Caco-2 (cell line): ENCODE data around the gene WASHC4. TPM values are rescaled to one million over a fixed set of nuclear protein-coding genes. Genes with fewer than 3 reads are reported as not detected.
A peak's percentile ranks its signal among the peaks of the same experiment; 100 is the strongest.

Source experiments
- BruUV-seq: library from RNA; stranded (reverse); fragments of 400-500 nt; replicated peaks from 2 replicates; lab custom pipeline; 2021; lab: Mats Ljungman, UMichigan
- CTCF ChIA-PET: fragments of 300-600 bp; sonication (Branson Sonifier 250); formaldehyde crosslinking; loops from one replicate; lab custom pipeline; 2022; ENCODE audit warnings: antibody characterized with exemption; lab: Charles Lee
- POLR2A ChIA-PET: fragments of 300-600 bp; sonication (Branson Sonifier 250); formaldehyde crosslinking; loops from one replicate; lab custom pipeline; 2022; ENCODE audit warnings: antibody characterized with exemption; lab: Charles Lee
- DNase-seq, 2 experiments: peaks; one replicate each; pipeline versions ENCODE4 v3.0.0 to v3.0.0-alpha.2; 2020 to 2022
- H3K27me3 ChIP-seq: replicated peaks from 2 replicates; pipeline ENCODE4 v1.6.0; 2011; ENCODE audit warnings: low read length; ENCODE audit not compliant: control insufficient read depth, insufficient read depth
- H3K36me3 ChIP-seq: 2 replicates; pipeline ENCODE4 v1.5.1; 2011; ENCODE audit warnings: low read length; ENCODE audit not compliant: control insufficient read depth, insufficient read depth
- H3K4me1 ChIP-seq: fragments of 250-450 bp; sonication (Bioruptor Pico); 2 replicates; pipeline ENCODE4 v1.5.1; 2020; ENCODE audit warnings: mild to moderate bottlenecking
- H3K4me3 ChIP-seq: 2 replicates; pipeline ENCODE4 v1.5.1; 2011; ENCODE audit warnings: low read depth, mild to moderate bottlenecking, control low read depth, low read length
- H3K9me3 ChIP-seq: fragments of 250-450 bp; sonication (Bioruptor Pico); 2 replicates; pipeline ENCODE4 v1.5.1; 2020; ENCODE audit warnings: mild to moderate bottlenecking, moderate library complexity
- H3K27ac Mint-ChIP-seq: one replicate; pipeline ENCODE4 v1.8.0; 2022; ENCODE audit warnings: mixed read lengths; ENCODE audit not compliant: unreplicated experiment
- H3K27me3 Mint-ChIP-seq: one replicate; pipeline ENCODE4 v1.8.0; 2022; ENCODE audit warnings: mixed read lengths; ENCODE audit not compliant: insufficient read depth, unreplicated experiment
- H3K36me3 Mint-ChIP-seq: one replicate; pipeline ENCODE4 v1.8.0; 2022; ENCODE audit warnings: mild to moderate bottlenecking, mixed read lengths; ENCODE audit not compliant: insufficient read depth, unreplicated experiment
- H3K4me1 Mint-ChIP-seq: one replicate; pipeline ENCODE4 v1.8.0; 2022; ENCODE audit warnings: low read depth, mixed read lengths; ENCODE audit not compliant: unreplicated experiment
- H3K4me3 Mint-ChIP-seq: one replicate; pipeline ENCODE4 v1.8.0; 2022; ENCODE audit warnings: mild to moderate bottlenecking, moderate library complexity, mixed read lengths; ENCODE audit not compliant: unreplicated experiment
- H3K9me3 Mint-ChIP-seq: one replicate; pipeline ENCODE4 v1.8.0; 2022; ENCODE audit warnings: mixed read lengths; ENCODE audit not compliant: unreplicated experiment
- intact Hi-C: fragments of 100-400 bp; cut with micrococcal nuclease; formaldehyde crosslinking; loops from one replicate; pipeline ENCODE4 v1.10.0; 2022; ENCODE audit not compliant: unreplicated experiment
- total RNA-seq: library from RNA; stranded (reverse); gene quantifications from 2 replicates; pipeline ENCODE4 v1.2.3, GENCODE V29; 2022
- TF ChIP-seq, protein P1 (sequence below), 2 experiments: fragments of 200-600 bp in 1 of 2; IDR thresholded peaks; 1 replicate in 1 of 2; 2 replicates in 1 of 2; pipeline versions ENCODE4 v1.5.1 to v1.8.0; 2011 to 2022; ENCODE audit warnings: antibody characterized with exemption in 1 of 2, control low read depth in 1 of 2, inconsistent platforms in 1 of 2, low read depth in 1 of 2, low read length in 1 of 2, mild to moderate bottlenecking in 1 of 2, moderate library complexity in 1 of 2; ENCODE audit not compliant: insufficient read depth in 1 of 2, severe bottlenecking in 1 of 2, unreplicated experiment in 1 of 2

Gene WASHC4
- total RNA-seq, 1 experiment from 2014 or later: 41.0 TPM

DNA sequence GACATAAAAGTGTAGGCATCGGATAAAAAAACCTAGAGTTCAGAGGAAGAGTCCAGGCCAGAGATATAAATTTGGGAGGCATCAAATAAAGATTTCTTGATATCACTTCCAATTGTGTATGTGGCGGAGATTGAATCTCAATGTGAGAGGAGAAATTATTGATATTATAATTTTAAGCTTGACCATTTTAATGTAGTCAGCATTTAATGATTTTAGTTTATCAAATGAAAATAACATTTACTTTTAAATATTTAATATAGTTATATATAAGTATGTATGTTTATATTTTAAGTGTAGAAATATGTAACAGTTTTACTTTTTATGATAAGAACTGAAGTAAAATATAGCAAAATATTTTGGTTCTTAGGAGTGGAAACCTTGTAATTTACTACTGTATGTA lies 48.7 kb downstream of the WASHC4 start:
- Histone ChIP-seq H3K4me3 (no peak overlapping the region), H3K36me3 (peaks cover 2% of the 10 kb centered on the region; the same call in 1 of the 2 replicates), H3K4me1 (peaks cover 7% of the 10 kb centered on the region; the same call in 1 of the 2 replicates), H3K27me3 (no peaks in the 10 kb centered on the region), H3K9me3 (no peaks in the 10 kb centered on the region)
- TF ChIP-seq, protein P1, sequence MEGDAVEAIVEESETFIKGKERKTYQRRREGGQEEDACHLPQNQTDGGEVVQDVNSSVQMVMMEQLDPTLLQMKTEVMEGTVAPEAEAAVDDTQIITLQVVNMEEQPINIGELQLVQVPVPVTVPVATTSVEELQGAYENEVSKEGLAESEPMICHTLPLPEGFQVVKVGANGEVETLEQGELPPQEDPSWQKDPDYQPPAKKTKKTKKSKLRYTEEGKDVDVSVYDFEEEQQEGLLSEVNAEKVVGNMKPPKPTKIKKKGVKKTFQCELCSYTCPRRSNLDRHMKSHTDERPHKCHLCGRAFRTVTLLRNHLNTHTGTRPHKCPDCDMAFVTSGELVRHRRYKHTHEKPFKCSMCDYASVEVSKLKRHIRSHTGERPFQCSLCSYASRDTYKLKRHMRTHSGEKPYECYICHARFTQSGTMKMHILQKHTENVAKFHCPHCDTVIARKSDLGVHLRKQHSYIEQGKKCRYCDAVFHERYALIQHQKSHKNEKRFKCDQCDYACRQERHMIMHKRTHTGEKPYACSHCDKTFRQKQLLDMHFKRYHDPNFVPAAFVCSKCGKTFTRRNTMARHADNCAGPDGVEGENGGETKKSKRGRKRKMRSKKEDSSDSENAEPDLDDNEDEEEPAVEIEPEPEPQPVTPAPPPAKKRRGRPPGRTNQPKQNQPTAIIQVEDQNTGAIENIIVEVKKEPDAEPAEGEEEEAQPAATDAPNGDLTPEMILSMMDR (IDR thresholded peaks at IDR 0.05; ENCODE audit: insufficient read depth in 1 of 2, low read depth in 1 of 2, low read length in 1 of 2, severe bottlenecking in 1 of 2, unreplicated experiment in 1 of 2): no peak
- no peak for DNase-seq
- no peaks in the 10 kb centered on the region for H3K9me3 Mint-ChIP-seq
- intact Hi-C loops: no loop called here
- H3K27me3 Mint-ChIP-seq: no peaks in the 10 kb centered on the region
- ChIA-PET POLR2A (no interaction called here), CTCF (no interaction called here)
- no peak overlapping the region for H3K27ac Mint-ChIP-seq
- H3K36me3 Mint-ChIP-seq: peaks cover 46% of the 10 kb centered on the region
- H3K4me3 Mint-ChIP-seq: no peak overlapping the region
- BruUV-seq: no TSS peak
- H3K4me1 Mint-ChIP-seq: peaks cover 5% of the 10 kb centered on the region

DNA sequence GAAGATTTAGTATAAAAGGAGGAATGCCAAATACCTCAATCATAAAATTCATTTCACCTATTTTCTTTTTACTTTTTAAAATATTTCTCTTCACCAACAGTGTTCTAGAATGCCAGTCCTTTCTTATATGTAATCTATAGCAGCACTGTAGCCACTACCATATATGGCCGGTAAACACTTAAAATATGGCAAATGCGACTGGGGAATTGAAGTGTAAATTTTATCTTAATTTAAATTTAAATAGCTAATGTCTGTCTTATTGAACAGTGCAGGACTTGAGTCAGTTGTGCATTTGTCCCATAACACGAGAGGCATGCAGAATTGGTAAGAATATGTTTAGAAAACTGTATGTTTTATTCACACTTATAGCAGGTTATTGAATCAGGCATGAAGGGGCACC lies 50.1 kb downstream of the WASHC4 start:
- Mint-ChIP-seq H3K27ac (no peak overlapping the region), H3K4me3 (no peak overlapping the region), H3K36me3 (peaks cover 47% of the 10 kb centered on the region), H3K9me3 (no peaks in the 10 kb centered on the region), H3K4me1 (peaks cover 5% of the 10 kb centered on the region), H3K27me3 (no peaks in the 10 kb centered on the region)
- peaks cover 2% of the 10 kb centered on the region; the same call in 1 of the 2 replicates for H3K36me3 ChIP-seq
- H3K4me3 ChIP-seq: no peak overlapping the region
- ChIA-PET POLR2A (no interaction called here), CTCF (no interaction called here)
- DNase-seq: no peak
- no peaks in the 10 kb centered on the region for H3K27me3 ChIP-seq
- TF ChIP-seq, protein P1 (IDR thresholded peaks at IDR 0.05; ENCODE audit: insufficient read depth in 1 of 2, low read depth in 1 of 2, low read length in 1 of 2, severe bottlenecking in 1 of 2, unreplicated experiment in 1 of 2): no peak
- H3K4me1 ChIP-seq: peaks cover 7% of the 10 kb centered on the region; the same call in 1 of the 2 replicates
- no TSS peak for BruUV-seq
- intact Hi-C loops: loop anchor here (1.0 kb wide), 1 partner anchor 39 kb away; no protein-coding TSS in a partner anchor
- no peaks in the 10 kb centered on the region for H3K9me3 ChIP-seq

DNA sequence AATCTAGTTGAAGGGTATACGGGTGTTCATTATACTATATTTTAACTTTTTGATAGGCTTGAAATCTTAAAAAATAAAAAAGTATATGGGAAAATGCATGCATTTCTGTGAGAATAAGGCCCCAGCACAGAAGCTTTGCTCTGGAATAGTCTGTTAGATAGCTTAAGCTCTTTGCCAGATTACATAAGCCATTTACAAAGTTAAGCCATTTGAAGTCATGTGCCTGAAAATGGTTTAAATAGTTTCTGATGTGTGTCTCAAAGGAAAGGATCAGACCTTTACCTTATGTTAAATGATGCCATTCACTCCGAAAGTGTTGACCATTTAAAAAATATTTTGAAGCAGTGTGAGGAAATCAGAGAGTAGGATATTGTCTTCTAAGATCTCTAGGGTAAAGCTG lies 51.3 kb downstream of the WASHC4 start:
- H3K36me3 Mint-ChIP-seq: peaks cover 60% of the 10 kb centered on the region
- TF ChIP-seq, protein P1 (IDR thresholded peaks at IDR 0.05; ENCODE audit: insufficient read depth in 1 of 2, low read depth in 1 of 2, low read length in 1 of 2, severe bottlenecking in 1 of 2, unreplicated experiment in 1 of 2): no peak
- ChIA-PET POLR2A (no interaction called here), CTCF (no interaction called here)
- H3K27ac Mint-ChIP-seq: peak overlapping the region; percentile 7
- no peaks in the 10 kb centered on the region for H3K27me3 Mint-ChIP-seq
- Histone ChIP-seq H3K4me1 (peaks cover 7% of the 10 kb centered on the region; the same call in 1 of the 2 replicates), H3K4me3 (no peak overlapping the region), H3K27me3 (no peaks in the 10 kb centered on the region), H3K36me3 (peaks cover 2% of the 10 kb centered on the region; the same call in 1 of the 2 replicates), H3K9me3 (no peaks in the 10 kb centered on the region)
- H3K4me1 Mint-ChIP-seq: peaks cover 5% of the 10 kb centered on the region
- no peak for DNase-seq
- H3K9me3 Mint-ChIP-seq: no peaks in the 10 kb centered on the region
- H3K4me3 Mint-ChIP-seq: no peak overlapping the region
- intact Hi-C loops: no loop called here
- BruUV-seq: no TSS peak
